WTC11 (cell line): ENCODE results near the gene RNF169.

Source experiments
- CREB1 ChIP-seq: sonication (generic); formaldehyde crosslinking; IDR thresholded peaks from 2 replicates; pipeline ENCODE4 v1.8.0; 2023; ENCODE audit warnings: mild to moderate bottlenecking, missing genetic modification reagents
- ELF4 ChIP-seq: sonication (generic); formaldehyde crosslinking; IDR thresholded peaks from 2 replicates; pipeline ENCODE4 v1.8.1; 2022; ENCODE audit warnings: low read depth, mild to moderate bottlenecking, moderate library complexity, missing genetic modification reagents
- KAT7 ChIP-seq: sonication (generic); formaldehyde crosslinking; IDR thresholded peaks from 2 replicates; pipeline ENCODE4 v1.8.1; 2023; ENCODE audit warnings: missing genetic modification reagents, mild to moderate bottlenecking, borderline replicate concordance
- NFE2L1 ChIP-seq: sonication (generic); formaldehyde crosslinking; IDR thresholded peaks from 2 replicates; pipeline ENCODE4 v1.8.1; 2023; ENCODE audit warnings: missing genetic modification reagents
- NFYB ChIP-seq: sonication (generic); formaldehyde crosslinking; conservative IDR thresholded peaks from 2 replicates; pipeline ENCODE4 v1.8.0; 2022; ENCODE audit warnings: low read depth, missing genetic modification reagents
- NR1H2 ChIP-seq: sonication (generic); formaldehyde crosslinking; IDR thresholded peaks from 2 replicates; pipeline ENCODE4 v1.9.0; 2021; ENCODE audit warnings: mild to moderate bottlenecking, moderate library complexity, missing genetic modification reagents
- NR3C1 ChIP-seq: sonication (generic); formaldehyde crosslinking; conservative IDR thresholded peaks from 2 replicates; pipeline ENCODE4 v1.8.1; 2023; ENCODE audit warnings: low read depth, mild to moderate bottlenecking, missing genetic modification reagents
- ZBTB21 ChIP-seq: sonication (generic); formaldehyde crosslinking; IDR thresholded peaks from 2 replicates; pipeline ENCODE4 v1.8.1; 2023; ENCODE audit warnings: mild to moderate bottlenecking, missing genetic modification reagents, borderline replicate concordance
- ZNF121 ChIP-seq: sonication (generic); formaldehyde crosslinking; IDR thresholded peaks from 2 replicates; pipeline ENCODE4 v1.8.0; 2023; ENCODE audit warnings: missing genetic modification reagents
- TF ChIP-seq, protein P1 (sequence below): fragments of 200-600 bp; IDR thresholded peaks from 2 replicates; pipeline ENCODE4 v1.8.0; 2022; ENCODE audit warnings: antibody characterized with exemption
- TF ChIP-seq, protein P2 (sequence below): sonication (generic); formaldehyde crosslinking; IDR thresholded peaks from 2 replicates; pipeline ENCODE4 v1.8.1; 2022; ENCODE audit warnings: mild to moderate bottlenecking, moderate library complexity, missing genetic modification reagents
- TF ChIP-seq, protein P3 (sequence below): sonication (generic); formaldehyde crosslinking; IDR thresholded peaks from 2 replicates; pipeline ENCODE4 v1.8.0; 2022; ENCODE audit warnings: mild to moderate bottlenecking, missing genetic modification reagents
- TF ChIP-seq, protein P4 (sequence below): sonication (generic); formaldehyde crosslinking; conservative IDR thresholded peaks from 2 replicates; pipeline ENCODE4 v1.8.1; 2023; ENCODE audit warnings: mild to moderate bottlenecking, low read depth, missing genetic modification reagents, moderate library complexity

DNA sequence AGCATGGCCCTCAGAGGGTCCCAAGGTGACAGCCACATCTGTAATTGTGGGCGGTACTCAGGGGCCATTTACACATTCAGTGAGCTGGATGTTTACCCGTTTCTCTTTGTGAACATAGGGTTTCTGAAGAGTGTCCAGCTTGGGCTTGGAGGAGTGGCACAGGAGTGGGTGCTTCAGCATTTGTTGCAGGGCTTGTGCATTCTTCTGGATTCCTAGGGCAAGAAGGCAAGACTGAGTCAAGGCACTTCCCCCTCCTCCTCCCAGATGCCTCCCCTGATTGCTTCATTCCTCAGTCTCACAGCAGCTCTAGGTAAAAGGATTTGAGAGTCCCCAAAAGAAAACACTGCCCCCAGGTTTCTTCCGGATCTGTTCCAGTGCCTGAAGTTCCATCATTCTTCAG is 95.4 kb downstream of the RNF169 start:
- TF ChIP-seq, protein P1, sequence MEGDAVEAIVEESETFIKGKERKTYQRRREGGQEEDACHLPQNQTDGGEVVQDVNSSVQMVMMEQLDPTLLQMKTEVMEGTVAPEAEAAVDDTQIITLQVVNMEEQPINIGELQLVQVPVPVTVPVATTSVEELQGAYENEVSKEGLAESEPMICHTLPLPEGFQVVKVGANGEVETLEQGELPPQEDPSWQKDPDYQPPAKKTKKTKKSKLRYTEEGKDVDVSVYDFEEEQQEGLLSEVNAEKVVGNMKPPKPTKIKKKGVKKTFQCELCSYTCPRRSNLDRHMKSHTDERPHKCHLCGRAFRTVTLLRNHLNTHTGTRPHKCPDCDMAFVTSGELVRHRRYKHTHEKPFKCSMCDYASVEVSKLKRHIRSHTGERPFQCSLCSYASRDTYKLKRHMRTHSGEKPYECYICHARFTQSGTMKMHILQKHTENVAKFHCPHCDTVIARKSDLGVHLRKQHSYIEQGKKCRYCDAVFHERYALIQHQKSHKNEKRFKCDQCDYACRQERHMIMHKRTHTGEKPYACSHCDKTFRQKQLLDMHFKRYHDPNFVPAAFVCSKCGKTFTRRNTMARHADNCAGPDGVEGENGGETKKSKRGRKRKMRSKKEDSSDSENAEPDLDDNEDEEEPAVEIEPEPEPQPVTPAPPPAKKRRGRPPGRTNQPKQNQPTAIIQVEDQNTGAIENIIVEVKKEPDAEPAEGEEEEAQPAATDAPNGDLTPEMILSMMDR, result no peak
- TF ChIP-seq ZNF121 (CRISPR knock-in tag), result no peak
- TF ChIP-seq CREB1 (CRISPR knock-in tag), result no peak
- TF ChIP-seq ELF4 (CRISPR knock-in tag), result no peak
- no peak for TF ChIP-seq ZBTB21 (CRISPR knock-in tag)
- TF ChIP-seq, protein P2, sequence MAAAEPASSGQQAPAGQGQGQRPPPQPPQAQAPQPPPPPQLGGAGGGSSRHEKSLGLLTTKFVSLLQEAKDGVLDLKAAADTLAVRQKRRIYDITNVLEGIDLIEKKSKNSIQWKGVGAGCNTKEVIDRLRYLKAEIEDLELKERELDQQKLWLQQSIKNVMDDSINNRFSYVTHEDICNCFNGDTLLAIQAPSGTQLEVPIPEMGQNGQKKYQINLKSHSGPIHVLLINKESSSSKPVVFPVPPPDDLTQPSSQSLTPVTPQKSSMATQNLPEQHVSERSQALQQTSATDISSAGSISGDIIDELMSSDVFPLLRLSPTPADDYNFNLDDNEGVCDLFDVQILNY, result no peak
- TF ChIP-seq NR3C1, result no peak
- TF ChIP-seq, protein P3, sequence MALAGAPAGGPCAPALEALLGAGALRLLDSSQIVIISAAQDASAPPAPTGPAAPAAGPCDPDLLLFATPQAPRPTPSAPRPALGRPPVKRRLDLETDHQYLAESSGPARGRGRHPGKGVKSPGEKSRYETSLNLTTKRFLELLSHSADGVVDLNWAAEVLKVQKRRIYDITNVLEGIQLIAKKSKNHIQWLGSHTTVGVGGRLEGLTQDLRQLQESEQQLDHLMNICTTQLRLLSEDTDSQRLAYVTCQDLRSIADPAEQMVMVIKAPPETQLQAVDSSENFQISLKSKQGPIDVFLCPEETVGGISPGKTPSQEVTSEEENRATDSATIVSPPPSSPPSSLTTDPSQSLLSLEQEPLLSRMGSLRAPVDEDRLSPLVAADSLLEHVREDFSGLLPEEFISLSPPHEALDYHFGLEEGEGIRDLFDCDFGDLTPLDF (CRISPR knock-in tag), result no peak
- TF ChIP-seq, protein P4, sequence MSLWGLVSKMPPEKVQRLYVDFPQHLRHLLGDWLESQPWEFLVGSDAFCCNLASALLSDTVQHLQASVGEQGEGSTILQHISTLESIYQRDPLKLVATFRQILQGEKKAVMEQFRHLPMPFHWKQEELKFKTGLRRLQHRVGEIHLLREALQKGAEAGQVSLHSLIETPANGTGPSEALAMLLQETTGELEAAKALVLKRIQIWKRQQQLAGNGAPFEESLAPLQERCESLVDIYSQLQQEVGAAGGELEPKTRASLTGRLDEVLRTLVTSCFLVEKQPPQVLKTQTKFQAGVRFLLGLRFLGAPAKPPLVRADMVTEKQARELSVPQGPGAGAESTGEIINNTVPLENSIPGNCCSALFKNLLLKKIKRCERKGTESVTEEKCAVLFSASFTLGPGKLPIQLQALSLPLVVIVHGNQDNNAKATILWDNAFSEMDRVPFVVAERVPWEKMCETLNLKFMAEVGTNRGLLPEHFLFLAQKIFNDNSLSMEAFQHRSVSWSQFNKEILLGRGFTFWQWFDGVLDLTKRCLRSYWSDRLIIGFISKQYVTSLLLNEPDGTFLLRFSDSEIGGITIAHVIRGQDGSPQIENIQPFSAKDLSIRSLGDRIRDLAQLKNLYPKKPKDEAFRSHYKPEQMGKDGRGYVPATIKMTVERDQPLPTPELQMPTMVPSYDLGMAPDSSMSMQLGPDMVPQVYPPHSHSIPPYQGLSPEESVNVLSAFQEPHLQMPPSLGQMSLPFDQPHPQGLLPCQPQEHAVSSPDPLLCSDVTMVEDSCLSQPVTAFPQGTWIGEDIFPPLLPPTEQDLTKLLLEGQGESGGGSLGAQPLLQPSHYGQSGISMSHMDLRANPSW (CRISPR knock-in tag), result no peak
- TF ChIP-seq NR1H2 (CRISPR knock-in tag), result no peak
- TF ChIP-seq NFE2L1 (CRISPR knock-in tag), result no peak
- TF ChIP-seq NFYB, result no peak
- TF ChIP-seq KAT7 (CRISPR knock-in tag), result no peak
